Heart right ventricle (tissue), 16 donors: ENCODE measurements around the gene TRPT1. TPM values are rescaled to one million over a fixed set of nuclear protein-coding genes. Genes with fewer than 3 reads are reported as not detected.

Experiments used
- ATAC-seq, 8 donors: fragments of 200-7000 bp; cut with Tn5 transposase; one replicate each; pipeline ENCODE4 v1.9.1; 2020; ENCODE audit warnings: mild to moderate bottlenecking in 8 of 8, moderate library complexity in 8 of 8, moderate number of reproducible peaks in 1 of 8
- DNase-seq, 2 donors: peaks; one replicate each; pipeline ENCODE4 v3.0.0-alpha.2; 2020
- H3K27ac ChIP-seq, 10 donors: fragments of 200-600 bp; sonication (generic) in 2 of 10; one replicate each; pipeline versions ENCODE4 v1.5.0 to v1.8.0; 2020 to 2022; ENCODE audit warnings: mild to moderate bottlenecking in 3 of 10
- H3K27me3 ChIP-seq, 7 donors: fragments of 200-600 bp; one replicate each; pipeline ENCODE4 v1.8.0; 2021 to 2022; ENCODE audit warnings: mild to moderate bottlenecking in 2 of 7
- H3K36me3 ChIP-seq, 9 donors: fragments of 200-600 bp; sonication (generic) in 1 of 9; one replicate each; pipeline versions ENCODE4 v1.5.0 to v1.8.0; 2020 to 2022; ENCODE audit warnings: mild to moderate bottlenecking in 2 of 9
- H3K4me1 ChIP-seq, 9 donors: fragments of 200-600 bp; sonication (generic) in 1 of 9; one replicate each; pipeline versions ENCODE4 v1.5.0 to v1.8.0; 2020 to 2022; ENCODE audit warnings: mild to moderate bottlenecking in 4 of 9
- H3K4me3 ChIP-seq, 10 donors: fragments of 200-600 bp; sonication (generic) in 2 of 10; one replicate each; pipeline versions ENCODE4 v1.5.0 to v1.8.0; 2020 to 2022; ENCODE audit warnings: mild to moderate bottlenecking in 7 of 10, moderate library complexity in 2 of 10
- H3K9me3 ChIP-seq, 11 donors: fragments of 200-600 bp in 10 of 11; sonication (generic) in 2 of 11; one replicate each; pipeline versions ENCODE4 v1.5.0 to v1.8.0; 2013 to 2022; ENCODE audit warnings: mild to moderate bottlenecking in 2 of 11, control low read depth in 1 of 11, moderate library complexity in 1 of 11
- CTCF ChIP-seq, 9 donors: fragments of 200-600 bp; sonication (generic) in 2 of 9; IDR thresholded peaks; one replicate each; pipeline versions ENCODE4 v1.5.0 to v1.8.0; 2021 to 2022; ENCODE audit warnings: antibody characterized with exemption in 9 of 9, mild to moderate bottlenecking in 5 of 9, moderate library complexity in 1 of 9
- WGBS, 2 donors: extraction: QIAGEN DNeasy Blood & Tissue Kit; methylation state at CpG; one replicate each; pipeline ENCODE4 v1.1.7; 2013; ENCODE audit warnings: inconsistent platforms in 1 of 2; 5-methylcytosine and 5-hydroxymethylcytosine counted together
- intact Hi-C, 10 donors: fragments of 100-400 bp; cut with DNase I; formaldehyde crosslinking; loops; one replicate each; pipeline versions ENCODE4 v1.11.1 to v1.14.2; 2022
- polyA plus RNA-seq, 2 donors: library from polyadenylated mRNA; stranded (reverse); fragments of 200-250 nt; gene quantifications; one replicate each; pipeline ENCODE4 v1.2.3, GENCODE V29; 2013
- total RNA-seq, 10 donors: library from RNA; stranded (reverse); fragmentation: NEBNext Ultra II Directional in 3 of 10; extraction: Animal tissue kit (Norgen Biotek cat#: 25700) in 3 of 10; gene quantifications; one replicate each; pipeline versions ENCODE4 v1.2.1 to v1.2.4, GENCODE V29; 2021 to 2023
- donor health status: Arrhythmogenic right ventricular cardiomyopathy.
- donor health status: ischemic (EF 13 %, LVEDD 7.1; RV severe dilation, severe dysfunction).
- donor health status: healthy with polysubstance abuse.
- donor health status: DM: no; HTN: yes; CAD: no.
- donor health status: DM: no; HTN: no; CAD: no.
- donor health status: ischemic (EF 25% LVEDD 6.9; RV normal size, moderate dysfunction).
- donor health status: ischemic (EF 25% LVEDD 5.7; RV mildly dilated, moderate dysfunction).
- donor health status: healthy.
- donor health status: DM: yes; HTN: yes; CAD: no.
- donor health status: Ischemic cardiomyopathy.
- donor health status: ischemic (EF 35%, LVEDD 5.7; RV mildly dilated, moderate dysfunction).
- donor health status: nonischemic (EF 11% LVEDD 7.7; RV severe dilation, severe dysfunction).
- donor health status: DM: yes; HTN: yes; CAD: no.
- donor health status: PGD.
- donor health status: ischemic (EF 29% LVEDD 5.4; RV normal size, mild dysfunction).
- donor health status: nonischemic (EF 23%, LVEDD 6.1; RV moderate dilation, normal function).

Gene TRPT1
- total and polyA plus RNA-seq, 12 donors, result 50.5 to 188 (median 67.1) TPM

- DNase-seq, result no peak
- intact Hi-C loops, result no loop called here
- H3K27me3 ChIP-seq, result no peaks in the 10 kb centered on the region
- WGBS, 2 donors, result 94 to 98% methylated on average over 2 of the region's 2 CpGs
- peaks cover 0 to 5% (median 0%) of the 10 kb centered on the region in 9 donors for H3K4me1 ChIP-seq
- H3K9me3 ChIP-seq, result no peaks in the 10 kb centered on the region
- ATAC-seq, result no peak
- H3K36me3 ChIP-seq, result peaks cover 8 to 100% (median 86%) of the 10 kb centered on the region in 9 donors
- no peak overlapping the region for H3K27ac ChIP-seq
- no peak overlapping the region for H3K4me3 ChIP-seq
- no peak for TF ChIP-seq CTCF (IDR thresholded peaks at IDR 0.05)
Observed at GRCh38 chr11:64198511-64198910, 27.5 kb downstream of the TRPT1 start.

GRCh38 chr11:64196626-64197025 is 29.4 kb downstream of the TRPT1 start:
- DNase-seq, result no peak

GRCh38 chr11:64192434-64192833 is 33.6 kb downstream of the TRPT1 start:
- no peak for ATAC-seq
- intact Hi-C loops, result no loop called here
- Histone ChIP-seq H3K4me1 (peaks cover 0 to 12% (median 0%) of the 10 kb centered on the region in 9 donors), H3K9me3 (no peaks in the 10 kb centered on the region), H3K27ac (no peak overlapping the region), H3K36me3 (peaks cover 3 to 89% (median 46%) of the 10 kb centered on the region in 9 donors), H3K27me3 (no peaks in the 10 kb centered on the region), H3K4me3 (no peak overlapping the region)
- WGBS, 2 donors, result 93 to 94% methylated on average over 5 of the region's 5 CpGs
- no peak for DNase-seq
- no peak for TF ChIP-seq CTCF (IDR thresholded peaks at IDR 0.05)

More at GRCh38 chr11:64196626-64197025, 29.4 kb downstream of the TRPT1 start:
- Histone ChIP-seq H3K27ac (no peak overlapping the region), H3K9me3 (no peaks in the 10 kb centered on the region), H3K36me3 (peaks cover 8 to 100% (median 82%) of the 10 kb centered on the region in 9 donors), H3K27me3 (no peaks in the 10 kb centered on the region), H3K4me1 (peaks cover 0 to under 1% (median 0%) of the 10 kb centered on the region in 9 donors), H3K4me3 (no peak overlapping the region)
- no peak for ATAC-seq
- intact Hi-C loops, result no loop called here
- no peak for TF ChIP-seq CTCF (IDR thresholded peaks at IDR 0.05)
- WGBS, 2 donors, result 79 to 82% methylated on average over 9 of the region's 9 CpGs

GRCh38 chr11:64186492-64187165 is 39.4 kb downstream of the TRPT1 start:
- H3K4me1 ChIP-seq, result peaks cover 12 to 47% (median 28%) of the 10 kb centered on the region in 9 donors
- H3K4me3 ChIP-seq, result no peak overlapping the region
- H3K9me3 ChIP-seq, result no peaks in the 10 kb centered on the region
- peaks cover 0 to 31% (median 0%) of the 10 kb centered on the region in 9 donors for H3K36me3 ChIP-seq
- 1% methylated on average over 44 to 48 of the region's 48 CpGs for whole genome bisulfite sequencing, 2 donors
- TF ChIP-seq CTCF (IDR thresholded peaks at IDR 0.05), result no peak
- peak overlapping the region in 5 of 10 donors; percentile 19 to 89 (median 83) for H3K27ac ChIP-seq
- intact Hi-C loops, result loop anchor here in 1 of 10 donors (5.0 kb wide), 1 partner anchor 41 kb away; the partner anchor contains the start of genes NUDT22 and TRPT1
- DNase-seq (no peak), ATAC-seq (no peak)
- no peaks in the 10 kb centered on the region for H3K27me3 ChIP-seq
